K562 (cell line): ENCODE measurements around the gene MMP24. TPM values are rescaled to one million over a fixed set of nuclear protein-coding genes. Genes with fewer than 3 reads are reported as not detected.

Experiments used
- ATF1 ChIP-seq, 2 experiments: fragments of 450-650 bp in 1 of 2; IDR thresholded peaks; 2 replicates each; pipeline ENCODE4 v1.6.1; 2016; ENCODE audit warnings: missing compliant biosample characterization in 1 of 2, missing genetic modification characterization in 1 of 2
- FOXP1 ChIP-seq: sonication (generic); formaldehyde crosslinking; IDR thresholded peaks from 2 replicates; pipeline ENCODE4 v1.8.0; 2022; ENCODE audit warnings: mild to moderate bottlenecking, missing genetic modification reagents
- MEF2D ChIP-seq: conservative IDR thresholded peaks from 2 replicates; pipeline ENCODE4 v1.6.1; 2016; ENCODE audit warnings: low read depth, missing genetic modification characterization, missing compliant biosample characterization
- POLR2A ChIP-seq: fragments of 450-650 bp; conservative IDR thresholded peaks from 2 replicates; pipeline ENCODE4 v1.6.1; 2016
- SAP30 ChIP-seq: fragments of 200-600 bp; sonication (generic); IDR thresholded peaks from 2 replicates; pipeline ENCODE4 v1.6.1; 2012; ENCODE audit warnings: borderline replicate concordance, low read depth, mild to moderate bottlenecking, moderate library complexity, low read length, control low read depth, inconsistent platforms; ENCODE audit not compliant: insufficient read depth, poor library complexity, severe bottlenecking
- SP1 ChIP-seq: sonication (generic); formaldehyde crosslinking; IDR thresholded peaks from 2 replicates; pipeline ENCODE4 v1.8.1; 2022; ENCODE audit warnings: mild to moderate bottlenecking, missing genetic modification reagents
- YY1 ChIP-seq, 3 experiments: IDR thresholded peaks; 2 replicates each; pipeline ENCODE4 v1.6.1; 2011; ENCODE audit warnings: low read length in 2 of 3, mild to moderate bottlenecking in 2 of 3, moderate library complexity in 2 of 3, borderline replicate concordance in 1 of 3, control low read depth in 1 of 3, low read depth in 1 of 3; ENCODE audit not compliant: insufficient read depth in 3 of 3, insufficient replicate concordance in 2 of 3, control insufficient read depth in 1 of 3, insufficient read length in 1 of 3; ENCODE audit errors: extremely low read depth in 1 of 3
- ZNF143 ChIP-seq: sonication (generic); formaldehyde crosslinking; IDR thresholded peaks from 2 replicates; pipeline ENCODE4 v1.9.0; 2022; ENCODE audit warnings: mild to moderate bottlenecking, missing genetic modification reagents
- polyA plus RNA-seq, 8 experiments: library from polyadenylated mRNA; depleted of rRNA in 4 of 8; stranded (reverse) in 5 of 8; unstranded in 3 of 8; fragments of >200 nt; fragmentation: Nextera tagmentation in 2 of 8; fragmentation: Illumina TruSeq in 1 of 8; extraction: Ambion mirVana in 2 of 8; extraction: Trizol in 1 of 8; gene quantifications; 2 replicates each; pipeline versions ENCODE4 v1.2.1 to v1.2.3, GENCODE V29; 2011 to 2014; ENCODE audit warnings: inconsistent platforms in 1 of 8, missing spikeins in 1 of 8
- total RNA-seq, 7 experiments: library from RNA; depleted of rRNA in 6 of 7; stranded (reverse); fragments of >200 nt in 6 of 7; fragmentation: Illumina TruSeq in 2 of 7; extraction: Trizol in 2 of 7; gene quantifications; 2 replicates each; pipeline versions ENCODE4 v1.2.1 to v1.2.3, GENCODE V29; 2011 to 2021; ENCODE audit warnings: low replicate concordance in 1 of 7
- TF ChIP-seq, protein P1 (sequence below): sonication (generic); formaldehyde crosslinking; IDR thresholded peaks from 2 replicates; pipeline ENCODE4 v1.8.0; 2022; ENCODE audit warnings: mild to moderate bottlenecking, missing genetic modification reagents
- TF ChIP-seq, protein P2 (sequence below), 2 experiments: fragments of 250-450 bp in 1 of 2; fragments of 450-650 bp in 1 of 2; sonication (Bioruptor Pico) in 1 of 2; IDR thresholded peaks; 2 replicates each; pipeline versions ENCODE4 v1.6.1 to v1.8.0; 2016 to 2021; ENCODE audit warnings: mild to moderate bottlenecking in 2 of 2, moderate library complexity in 2 of 2, missing compliant biosample characterization in 1 of 2, missing genetic modification characterization in 1 of 2
- TF ChIP-seq, protein P3 (sequence below): sonication (generic); formaldehyde crosslinking; IDR thresholded peaks from 2 replicates; pipeline ENCODE4 v1.5.0; 2020; ENCODE audit warnings: missing genetic modification reagents
- TF ChIP-seq, protein P4 (sequence below): fragments of 450-650 bp; formaldehyde crosslinking; IDR thresholded peaks from 2 replicates; pipeline ENCODE4 v1.4.0; 2022; ENCODE audit warnings: missing genetic modification characterization
- TF ChIP-seq, protein P5 (sequence below): fragments of 450-650 bp; formaldehyde crosslinking; IDR thresholded peaks from 2 replicates; pipeline ENCODE4 v1.4.0; 2020; ENCODE audit warnings: mild to moderate bottlenecking, moderate library complexity
- TF ChIP-seq, protein P6 (sequence below): fragments of 450-650 bp; IDR thresholded peaks from 2 replicates; pipeline ENCODE4 v1.6.1; 2016

Gene MMP24
- total and polyA plus RNA-seq, 9 of the 15 experiments (the other 6 are each of a cell fraction or from before 2014, with no cell fraction given) = 0.03 to 0.07 (median 0.03) TPM; not detected in 6

DNA sequence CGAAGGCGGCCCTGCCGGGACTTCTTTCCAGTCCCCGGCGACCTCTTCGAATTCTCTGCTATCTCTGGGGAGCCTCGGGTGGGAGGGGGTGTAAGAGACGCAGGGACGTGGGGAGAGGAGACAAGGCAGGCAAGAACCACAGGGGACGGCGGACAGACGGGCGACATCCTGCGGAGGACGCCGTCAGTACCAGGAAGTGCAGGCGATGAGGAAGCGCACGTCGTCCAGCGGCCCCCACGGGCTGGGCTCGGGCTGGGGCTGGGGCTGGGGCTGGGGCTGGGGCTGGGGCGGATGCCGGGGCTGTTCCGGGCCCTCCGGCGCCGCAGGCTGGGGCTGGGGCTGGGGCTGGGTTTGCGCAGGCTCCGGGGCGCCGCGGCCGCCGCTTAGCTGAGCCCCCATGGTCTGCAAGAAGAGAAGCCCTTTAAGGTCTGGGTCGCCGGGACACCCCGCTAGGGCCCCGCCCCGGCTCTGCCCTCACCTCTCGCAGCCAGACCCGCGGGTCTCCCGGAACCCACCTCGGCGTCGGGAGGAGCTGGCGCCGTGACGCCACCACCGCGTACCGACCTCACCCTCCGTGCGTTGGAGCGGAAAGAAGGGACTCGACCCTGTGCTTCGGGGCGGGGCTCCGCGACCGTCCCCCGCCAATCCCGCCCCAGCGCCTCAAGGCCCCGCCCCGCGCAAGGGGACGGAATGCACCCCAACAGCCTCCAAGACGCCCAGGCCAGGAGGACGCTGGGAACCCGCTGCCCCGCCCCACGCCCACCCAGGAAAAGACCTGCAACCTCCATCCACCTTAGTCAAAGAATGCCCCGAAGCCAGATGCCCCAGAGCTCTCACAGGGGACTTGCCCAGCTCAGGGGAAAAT, 51.3 kb downstream of the MMP24 start, which contains the start of gene MMP24OS (continued):
- TF ChIP-seq, protein P1, sequence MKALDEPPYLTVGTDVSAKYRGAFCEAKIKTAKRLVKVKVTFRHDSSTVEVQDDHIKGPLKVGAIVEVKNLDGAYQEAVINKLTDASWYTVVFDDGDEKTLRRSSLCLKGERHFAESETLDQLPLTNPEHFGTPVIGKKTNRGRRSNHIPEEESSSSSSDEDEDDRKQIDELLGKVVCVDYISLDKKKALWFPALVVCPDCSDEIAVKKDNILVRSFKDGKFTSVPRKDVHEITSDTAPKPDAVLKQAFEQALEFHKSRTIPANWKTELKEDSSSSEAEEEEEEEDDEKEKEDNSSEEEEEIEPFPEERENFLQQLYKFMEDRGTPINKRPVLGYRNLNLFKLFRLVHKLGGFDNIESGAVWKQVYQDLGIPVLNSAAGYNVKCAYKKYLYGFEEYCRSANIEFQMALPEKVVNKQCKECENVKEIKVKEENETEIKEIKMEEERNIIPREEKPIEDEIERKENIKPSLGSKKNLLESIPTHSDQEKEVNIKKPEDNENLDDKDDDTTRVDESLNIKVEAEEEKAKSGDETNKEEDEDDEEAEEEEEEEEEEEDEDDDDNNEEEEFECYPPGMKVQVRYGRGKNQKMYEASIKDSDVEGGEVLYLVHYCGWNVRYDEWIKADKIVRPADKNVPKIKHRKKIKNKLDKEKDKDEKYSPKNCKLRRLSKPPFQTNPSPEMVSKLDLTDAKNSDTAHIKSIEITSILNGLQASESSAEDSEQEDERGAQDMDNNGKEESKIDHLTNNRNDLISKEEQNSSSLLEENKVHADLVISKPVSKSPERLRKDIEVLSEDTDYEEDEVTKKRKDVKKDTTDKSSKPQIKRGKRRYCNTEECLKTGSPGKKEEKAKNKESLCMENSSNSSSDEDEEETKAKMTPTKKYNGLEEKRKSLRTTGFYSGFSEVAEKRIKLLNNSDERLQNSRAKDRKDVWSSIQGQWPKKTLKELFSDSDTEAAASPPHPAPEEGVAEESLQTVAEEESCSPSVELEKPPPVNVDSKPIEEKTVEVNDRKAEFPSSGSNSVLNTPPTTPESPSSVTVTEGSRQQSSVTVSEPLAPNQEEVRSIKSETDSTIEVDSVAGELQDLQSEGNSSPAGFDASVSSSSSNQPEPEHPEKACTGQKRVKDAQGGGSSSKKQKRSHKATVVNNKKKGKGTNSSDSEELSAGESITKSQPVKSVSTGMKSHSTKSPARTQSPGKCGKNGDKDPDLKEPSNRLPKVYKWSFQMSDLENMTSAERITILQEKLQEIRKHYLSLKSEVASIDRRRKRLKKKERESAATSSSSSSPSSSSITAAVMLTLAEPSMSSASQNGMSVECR (CRISPR knock-in tag) = peak; percentile 66; the same call in 1 of the 2 replicates
- peak in 1 of 3 experiments; percentile 25 for TF ChIP-seq YY1 (IDR thresholded peaks at IDR 0.05; ENCODE audit: borderline replicate concordance in 1 of 3, control insufficient read depth in 1 of 3, extremely low read depth in 1 of 3, insufficient read depth in 3 of 3, insufficient read length in 1 of 3, insufficient replicate concordance in 2 of 3, low read depth in 1 of 3, low read length in 2 of 3)
- TF ChIP-seq, protein P2, sequence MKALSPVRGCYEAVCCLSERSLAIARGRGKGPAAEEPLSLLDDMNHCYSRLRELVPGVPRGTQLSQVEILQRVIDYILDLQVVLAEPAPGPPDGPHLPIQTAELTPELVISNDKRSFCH (CRISPR knock-in tag; IDR thresholded peaks at IDR 0.05) = no peak
- TF ChIP-seq, protein P2 (tag; IDR thresholded peaks at IDR 0.05) = no peak
- TF ChIP-seq, protein P3, sequence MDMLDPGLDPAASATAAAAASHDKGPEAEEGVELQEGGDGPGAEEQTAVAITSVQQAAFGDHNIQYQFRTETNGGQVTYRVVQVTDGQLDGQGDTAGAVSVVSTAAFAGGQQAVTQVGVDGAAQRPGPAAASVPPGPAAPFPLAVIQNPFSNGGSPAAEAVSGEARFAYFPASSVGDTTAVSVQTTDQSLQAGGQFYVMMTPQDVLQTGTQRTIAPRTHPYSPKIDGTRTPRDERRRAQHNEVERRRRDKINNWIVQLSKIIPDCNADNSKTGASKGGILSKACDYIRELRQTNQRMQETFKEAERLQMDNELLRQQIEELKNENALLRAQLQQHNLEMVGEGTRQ = no peak
- TF ChIP-seq POLR2A = peak; percentile 85
- TF ChIP-seq MEF2D = no peak
- TF ChIP-seq SAP30 = peak; percentile 15
- TF ChIP-seq, protein P4, sequence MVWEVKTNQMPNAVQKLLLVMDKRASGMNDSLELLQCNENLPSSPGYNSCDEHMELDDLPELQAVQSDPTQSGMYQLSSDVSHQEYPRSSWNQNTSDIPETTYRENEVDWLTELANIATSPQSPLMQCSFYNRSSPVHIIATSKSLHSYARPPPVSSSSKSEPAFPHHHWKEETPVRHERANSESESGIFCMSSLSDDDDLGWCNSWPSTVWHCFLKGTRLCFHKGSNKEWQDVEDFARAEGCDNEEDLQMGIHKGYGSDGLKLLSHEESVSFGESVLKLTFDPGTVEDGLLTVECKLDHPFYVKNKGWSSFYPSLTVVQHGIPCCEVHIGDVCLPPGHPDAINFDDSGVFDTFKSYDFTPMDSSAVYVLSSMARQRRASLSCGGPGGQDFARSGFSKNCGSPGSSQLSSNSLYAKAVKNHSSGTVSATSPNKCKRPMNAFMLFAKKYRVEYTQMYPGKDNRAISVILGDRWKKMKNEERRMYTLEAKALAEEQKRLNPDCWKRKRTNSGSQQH (CRISPR knock-in tag) = no peak
- TF ChIP-seq ATF1 (CRISPR knock-in tag; IDR thresholded peaks at IDR 0.05) = no peak
- TF ChIP-seq ATF1 (tag; IDR thresholded peaks at IDR 0.05) = peak; percentile 67
- 0 out of 2 replicates have a peak, but pooled peaks have one; percentile 50 for TF ChIP-seq FOXP1
- peak; percentile 57 for TF ChIP-seq SP1 (CRISPR knock-in tag)
- no peak for TF ChIP-seq ZNF143 (CRISPR knock-in tag)
- TF ChIP-seq, protein P5, sequence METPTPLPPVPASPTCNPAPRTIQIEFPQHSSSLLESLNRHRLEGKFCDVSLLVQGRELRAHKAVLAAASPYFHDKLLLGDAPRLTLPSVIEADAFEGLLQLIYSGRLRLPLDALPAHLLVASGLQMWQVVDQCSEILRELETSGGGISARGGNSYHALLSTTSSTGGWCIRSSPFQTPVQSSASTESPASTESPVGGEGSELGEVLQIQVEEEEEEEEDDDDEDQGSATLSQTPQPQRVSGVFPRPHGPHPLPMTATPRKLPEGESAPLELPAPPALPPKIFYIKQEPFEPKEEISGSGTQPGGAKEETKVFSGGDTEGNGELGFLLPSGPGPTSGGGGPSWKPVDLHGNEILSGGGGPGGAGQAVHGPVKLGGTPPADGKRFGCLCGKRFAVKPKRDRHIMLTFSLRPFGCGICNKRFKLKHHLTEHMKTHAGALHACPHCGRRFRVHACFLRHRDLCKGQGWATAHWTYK = 0 out of 2 replicates have a peak, but pooled peaks have one; percentile 36
- TF ChIP-seq, protein P6, sequence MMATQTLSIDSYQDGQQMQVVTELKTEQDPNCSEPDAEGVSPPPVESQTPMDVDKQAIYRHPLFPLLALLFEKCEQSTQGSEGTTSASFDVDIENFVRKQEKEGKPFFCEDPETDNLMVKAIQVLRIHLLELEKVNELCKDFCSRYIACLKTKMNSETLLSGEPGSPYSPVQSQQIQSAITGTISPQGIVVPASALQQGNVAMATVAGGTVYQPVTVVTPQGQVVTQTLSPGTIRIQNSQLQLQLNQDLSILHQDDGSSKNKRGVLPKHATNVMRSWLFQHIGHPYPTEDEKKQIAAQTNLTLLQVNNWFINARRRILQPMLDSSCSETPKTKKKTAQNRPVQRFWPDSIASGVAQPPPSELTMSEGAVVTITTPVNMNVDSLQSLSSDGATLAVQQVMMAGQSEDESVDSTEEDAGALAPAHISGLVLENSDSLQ = peak; percentile 45; the same call in 1 of the 2 replicates
